GM10847 (cell line): Measurements from ENCODE around the gene JARID2.

ENCODE experiments used
- POLR2A ChIP-seq: IDR thresholded peaks from 2 replicates; pipeline ENCODE4 v1.6.1; 2011; ENCODE audit not compliant: insufficient read length; ENCODE audit errors: extremely low read depth

Gene JARID2

GRCh38 chr6:15386756-15387112 lies 140.9 kb downstream of the JARID2 start:
- no peak for TF ChIP-seq POLR2A

- TF ChIP-seq POLR2A: no peak
Measured at GRCh38 chr6:15387118-15387517, 141.2 kb downstream of the JARID2 start.

GRCh38 chr6:15389084-15389764 lies 143.4 kb downstream of the JARID2 start:
- TF ChIP-seq POLR2A: no peak

GRCh38 chr6:15389765-15390723 lies 144.2 kb downstream of the JARID2 start:
- no peak for TF ChIP-seq POLR2A

GRCh38 chr6:15391500-15391899 lies 145.6 kb downstream of the JARID2 start:
- TF ChIP-seq POLR2A: no peak

GRCh38 chr6:15392182-15392581 lies 146.3 kb downstream of the JARID2 start:
- no peak for TF ChIP-seq POLR2A

- no peak for TF ChIP-seq POLR2A
Measured at GRCh38 chr6:15393605-15394004, 147.7 kb downstream of the JARID2 start.

- TF ChIP-seq POLR2A: no peak
Measured at GRCh38 chr6:15395087-15395486, 149.2 kb downstream of the JARID2 start.

GRCh38 chr6:15396808-15397207 lies 150.9 kb downstream of the JARID2 start:
- TF ChIP-seq POLR2A: no peak

- TF ChIP-seq POLR2A: no peak
Measured at GRCh38 chr6:15398633-15399275, 152.9 kb downstream of the JARID2 start.

GRCh38 chr6:15399641-15400470 lies 154.0 kb downstream of the JARID2 start:
- no peak for TF ChIP-seq POLR2A

- TF ChIP-seq POLR2A: no peak
Measured at GRCh38 chr6:15400572-15401004, 154.7 kb downstream of the JARID2 start.

- TF ChIP-seq POLR2A: no peak
Measured at GRCh38 chr6:15401120-15401519, 155.3 kb downstream of the JARID2 start.

GRCh38 chr6:15401769-15402250 lies 155.9 kb downstream of the JARID2 start:
- TF ChIP-seq POLR2A: no peak
